Suprapubic skin (tissue), 3 donors: ENCODE data around the gene RGS17.

Experiments used
- CTCF ChIP-seq, 2 donors: fragments of 200-600 bp in 1 of 2; fragments of 450-650 bp in 1 of 2; sonication (generic) in 1 of 2; IDR thresholded peaks; one replicate each; pipeline ENCODE4 v1.5.1; 2016 to 2019; ENCODE audit warnings: antibody characterized with exemption in 2 of 2, mild to moderate bottlenecking in 1 of 2, moderate library complexity in 1 of 2
- EP300 ChIP-seq: sonication (generic); formaldehyde crosslinking; IDR thresholded peaks from one replicate; pipeline ENCODE4 v1.6.1; 2017; ENCODE audit warnings: antibody characterized with exemption
- POLR2A ChIP-seq, 2 donors: fragments of 450-650 bp; IDR thresholded peaks; one replicate each; pipeline ENCODE4 v1.6.1; 2017; ENCODE audit warnings: antibody characterized with exemption in 2 of 2, mild to moderate bottlenecking in 2 of 2, moderate library complexity in 2 of 2

GRCh38 chr6:152993847-152994246, 137.2 kb downstream of the RGS17 start:
- TF ChIP-seq CTCF (IDR thresholded peaks at IDR 0.05) (no peak), POLR2A (IDR thresholded peaks at IDR 0.05) (no peak), EP300 (no peak)
